SU-DHL-6 (cell line): ENCODE measurements around the gene RGPD3.

Source experiments
- CTCF ChIP-seq: fragments of 200-600 bp; sonication (generic); IDR thresholded peaks from one replicate; pipeline ENCODE4 v1.5.1; 2017; ENCODE audit warnings: antibody characterized with exemption, mild to moderate bottlenecking, low read length, moderate library complexity; ENCODE audit not compliant: insufficient read depth, poor library complexity, severe bottlenecking
- EZH2phosphoT487 ChIP-seq: fragments of 200-600 bp; sonication (generic), shearing (Covaris generic); conservative IDR thresholded peaks from 2 replicates; pipeline ENCODE4 v1.6.1; 2018; ENCODE audit warnings: mild to moderate bottlenecking, antibody characterized with exemption, low read length, moderate library complexity, mixed read lengths

GRCh38 chr2:106342831-106343251 lies 125.4 kb downstream of the RGPD3 start:
- no peak for TF ChIP-seq CTCF
- no peak for TF ChIP-seq EZH2phosphoT487
